Calu3 (cell line): Measurements from ENCODE around the gene PPP2R5E. TPM values are rescaled to one million over a fixed set of nuclear protein-coding genes. Genes with fewer than 3 reads are reported as not detected.

ENCODE experiments used
- BruUV-seq: library from RNA; stranded (reverse); fragments of 400-500 nt; replicated peaks from 2 replicates; lab custom pipeline; 2021; lab: Mats Ljungman, UMichigan
- CTCF ChIA-PET: fragments of 300-600 bp; sonication (Branson Sonifier 250); formaldehyde crosslinking; loops from one replicate; lab custom pipeline; 2022; ENCODE audit warnings: antibody characterized with exemption; lab: Charles Lee
- DNase-seq: peaks from one replicate; pipeline ENCODE4 v3.0.0; 2022
- H3K27ac Mint-ChIP-seq: one replicate; pipeline ENCODE4 v1.8.0; 2022; ENCODE audit warnings: mixed read lengths; ENCODE audit not compliant: unreplicated experiment
- H3K27me3 Mint-ChIP-seq: one replicate; pipeline ENCODE4 v1.8.0; 2022; ENCODE audit warnings: mixed read lengths; ENCODE audit not compliant: unreplicated experiment
- H3K36me3 Mint-ChIP-seq: one replicate; pipeline ENCODE4 v1.8.0; 2022; ENCODE audit warnings: mild to moderate bottlenecking, moderate library complexity, mixed read lengths; ENCODE audit not compliant: insufficient read depth, unreplicated experiment
- H3K4me1 Mint-ChIP-seq: one replicate; pipeline ENCODE4 v1.8.0; 2022; ENCODE audit warnings: mild to moderate bottlenecking, low read depth, mixed read lengths; ENCODE audit not compliant: unreplicated experiment
- H3K4me3 Mint-ChIP-seq: one replicate; pipeline ENCODE4 v1.8.0; 2022; ENCODE audit warnings: mild to moderate bottlenecking, low read depth, moderate library complexity, mixed read lengths; ENCODE audit not compliant: unreplicated experiment
- H3K9me3 Mint-ChIP-seq: one replicate; pipeline ENCODE4 v1.8.0; 2022; ENCODE audit warnings: low read depth, mixed read lengths; ENCODE audit not compliant: unreplicated experiment
- CTCF ChIP-seq: fragments of 200-600 bp; IDR thresholded peaks from one replicate; pipeline ENCODE4 v1.8.0; 2022; ENCODE audit warnings: antibody characterized with exemption; ENCODE audit not compliant: unreplicated experiment
- intact Hi-C: fragments of 100-400 bp; cut with micrococcal nuclease; formaldehyde crosslinking; loops from one replicate; pipeline ENCODE4 v1.10.0; 2022; ENCODE audit not compliant: unreplicated experiment
- total RNA-seq: library from RNA; stranded (reverse); gene quantifications from 2 replicates; pipeline ENCODE4 v1.2.3, GENCODE V29; 2022

PPP2R5E gene
- total RNA-seq, 1 experiment from 2014 or later, result 52.5 TPM

- no peak for TF ChIP-seq CTCF
- H3K27ac Mint-ChIP-seq, result no peak overlapping the region
- peaks cover 5% of the 10 kb centered on the region for H3K36me3 Mint-ChIP-seq
- intact Hi-C loops, result no loop called here
- peaks cover 17% of the 10 kb centered on the region for H3K4me1 Mint-ChIP-seq
- CTCF ChIA-PET, result interaction anchor here (0.6 kb wide), 1 partner anchor 98 kb away, joined by 3 read pairs; no protein-coding TSS in a partner anchor
- H3K9me3 Mint-ChIP-seq, result no peaks in the 10 kb centered on the region
- no TSS peak for BruUV-seq
- no peaks in the 10 kb centered on the region for H3K27me3 Mint-ChIP-seq
- DNase-seq, result no peak
- H3K4me3 Mint-ChIP-seq, result no peak overlapping the region
Measured at GRCh38 chr14:63443988-63444387, 99.2 kb downstream of the PPP2R5E start.

DNA sequence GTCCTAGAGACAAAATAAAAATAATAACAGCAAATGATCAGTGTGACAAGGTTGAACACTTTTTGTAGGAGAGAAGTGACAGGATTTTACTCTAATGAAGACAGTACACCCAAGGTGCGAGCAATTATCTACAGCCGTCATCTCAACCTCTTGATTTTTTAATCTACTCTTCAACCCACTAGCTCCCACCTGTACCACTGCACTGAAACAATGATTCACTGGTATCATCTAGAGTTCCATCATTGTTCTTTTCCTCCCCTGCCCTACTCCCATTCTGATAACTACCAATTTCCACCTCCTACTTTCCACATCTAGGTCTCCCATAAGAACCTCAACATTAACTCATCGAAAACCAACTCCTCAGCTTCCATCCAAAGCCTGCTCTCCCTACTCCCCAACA, 99.8 kb downstream of the PPP2R5E start:
- CTCF ChIA-PET, result interaction anchor here (0.6 kb wide), 2 partner anchors 99 to 305 kb away, joined by 3 read pairs; no protein-coding TSS in a partner anchor
- no TSS peak for BruUV-seq
- Mint-ChIP-seq H3K4me3 (no peak overlapping the region), H3K9me3 (no peaks in the 10 kb centered on the region), H3K27me3 (no peaks in the 10 kb centered on the region), H3K27ac (no peak overlapping the region), H3K36me3 (peaks cover 6% of the 10 kb centered on the region), H3K4me1 (peaks cover 20% of the 10 kb centered on the region)
- intact Hi-C loops, result no loop called here
- TF ChIP-seq CTCF, result no peak
- no peak for DNase-seq

GRCh38 chr14:63438065-63438757, 105.0 kb downstream of the PPP2R5E start:
- peak; percentile 67 for DNase-seq
- Mint-ChIP-seq H3K4me3 (peak overlapping the region; percentile 16), H3K27ac (peak overlapping the region; percentile 61), H3K4me1 (peaks cover 42% of the 10 kb centered on the region), H3K27me3 (no peaks in the 10 kb centered on the region), H3K9me3 (no peaks in the 10 kb centered on the region), H3K36me3 (peaks cover 5% of the 10 kb centered on the region)
- no TSS peak for BruUV-seq
- CTCF ChIA-PET, result interaction anchor here (0.6 to 1.1 kb wide), 4 partner anchors 30 to 171 kb away, joined by 3 read pairs; no protein-coding TSS in a partner anchor
- no peak for TF ChIP-seq CTCF
- intact Hi-C loops, result loop anchor here (5.0 kb wide), 1 partner anchor 34 kb away; no protein-coding TSS in a partner anchor

DNA sequence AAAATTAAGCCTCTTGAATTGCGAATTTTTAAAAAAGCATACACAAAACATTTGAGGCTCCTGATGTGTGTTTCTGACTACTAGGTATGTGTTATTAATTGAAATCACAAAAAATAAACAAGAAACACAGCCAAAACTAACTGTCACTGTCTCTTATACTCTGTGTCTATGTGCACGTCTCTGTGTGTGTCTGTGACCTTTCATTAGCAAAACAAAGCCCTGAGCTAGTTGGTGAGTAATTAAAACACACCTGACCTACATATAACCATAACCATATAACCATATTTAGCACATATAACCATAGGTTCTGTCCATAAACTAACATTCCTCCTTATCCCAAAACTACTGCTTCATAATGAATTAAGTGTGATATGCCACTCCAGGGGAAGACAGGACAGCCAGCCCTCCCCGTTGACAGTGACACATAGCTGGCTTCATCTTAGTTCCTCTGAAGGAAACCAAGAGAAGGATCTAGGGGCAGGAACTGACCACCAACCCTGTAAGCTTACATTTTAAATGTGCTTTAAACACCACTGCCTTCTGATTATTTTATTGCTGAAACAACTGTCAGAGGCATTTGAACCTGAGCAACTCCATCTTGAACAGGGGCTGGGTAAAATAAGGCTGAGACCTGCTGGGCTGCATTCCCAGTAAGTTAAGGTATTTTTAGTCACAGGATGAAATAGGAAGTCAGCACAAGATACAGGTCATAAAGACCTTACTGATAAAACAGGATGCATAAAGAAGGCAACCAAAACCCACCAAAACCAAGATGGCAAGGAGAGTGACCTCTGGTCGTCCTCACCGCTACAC, 106.7 kb downstream of the PPP2R5E start:
- H3K4me3 Mint-ChIP-seq, result no peak overlapping the region
- DNase-seq, result no peak
- CTCF ChIA-PET, result no interaction called here
- no peaks in the 10 kb centered on the region for H3K27me3 Mint-ChIP-seq
- TF ChIP-seq CTCF, result no peak
- no TSS peak for BruUV-seq
- H3K4me1 Mint-ChIP-seq, result peaks cover 42% of the 10 kb centered on the region
- H3K27ac Mint-ChIP-seq, result no peak overlapping the region
- H3K9me3 Mint-ChIP-seq, result no peaks in the 10 kb centered on the region
- intact Hi-C loops, result loop anchor here (5.0 kb wide), 1 partner anchor 36 kb away; no protein-coding TSS in a partner anchor
- H3K36me3 Mint-ChIP-seq, result peaks cover 5% of the 10 kb centered on the region
